ENCODE results near the gene ADGRL1.
A peak's percentile ranks its signal among the peaks of the same experiment; 100 is the strongest.
"Not testable (repeated sequence)": the region's sequence is repeated elsewhere in the genome, so short reads cannot be mapped to it uniquely, and the experiment has no call there.

Gene ADGRL1

GRCh38 chr19:14195216-14195615 is 10.8 kb downstream of the ADGRL1 start:
- DNase-seq, result peak in 15 of 56 donors; percentile 7 to 54 (median 25)

- DNase-seq, result no peak
Observed at GRCh38 chr19:14189415-14189814, 16.6 kb downstream of the ADGRL1 start.

GRCh38 chr19:14188086-14188485 is 17.9 kb downstream of the ADGRL1 start:
- DNase-seq, result not testable (repeated sequence)

GRCh38 chr19:14187561-14187960 is 18.4 kb downstream of the ADGRL1 start:
- no peak for DNase-seq

GRCh38 chr19:14186684-14187083 is 19.3 kb downstream of the ADGRL1 start:
- DNase-seq, result not testable (repeated sequence)

- not testable (repeated sequence) for DNase-seq
Observed at GRCh38 chr19:14185691-14186090, 20.3 kb downstream of the ADGRL1 start.

- DNase-seq, result no peak
Observed at GRCh38 chr19:14185158-14185557, 20.8 kb downstream of the ADGRL1 start.

GRCh38 chr19:14183741-14184350 is 22.1 kb downstream of the ADGRL1 start:
- no peak for DNase-seq

- DNase-seq, result peak in 1 of 56 donors; percentile 16
Observed at GRCh38 chr19:14182476-14182875, 23.5 kb downstream of the ADGRL1 start.

- no peak for DNase-seq
Observed at GRCh38 chr19:14181906-14182305, 24.1 kb downstream of the ADGRL1 start.

GRCh38 chr19:14181199-14181598 is 24.8 kb downstream of the ADGRL1 start:
- DNase-seq, result not testable (repeated sequence)

- DNase-seq, result no peak
Observed at GRCh38 chr19:14177496-14178074, 28.4 kb downstream of the ADGRL1 start.

GRCh38 chr19:14175351-14175792 is 30.6 kb downstream of the ADGRL1 start:
- DNase-seq, result no peak

- no peak for DNase-seq
Observed at GRCh38 chr19:14174883-14175282, 31.1 kb downstream of the ADGRL1 start.

- DNase-seq, result no peak
Observed at GRCh38 chr19:14168993-14169392, 37.0 kb downstream of the ADGRL1 start.

GRCh38 chr19:14168259-14168972 is 37.6 kb downstream of the ADGRL1 start:
- no peak for DNase-seq

- no peak for DNase-seq
Observed at GRCh38 chr19:14167576-14168138, 38.3 kb downstream of the ADGRL1 start.

- DNase-seq, result no peak
Observed at GRCh38 chr19:14166999-14167575, 38.9 kb downstream of the ADGRL1 start.

GRCh38 chr19:14165990-14166830 is 39.8 kb downstream of the ADGRL1 start:
- no peak for DNase-seq

- no peak for DNase-seq
Observed at GRCh38 chr19:14164724-14165493, 41.1 kb downstream of the ADGRL1 start.

Data from nucleus accumbens (tissue), 56 donors.